GM21515 (cell line): ENCODE results near the gene TBXAS1.
"Not testable (repeated sequence)": the region's sequence is repeated elsewhere in the genome, so short reads cannot be mapped to it uniquely, and the experiment has no call there.

ENCODE experiments used
- ATAC-seq: cut with Tn5 transposase; IDR thresholded peaks from one replicate; pipeline ENCODE4 v1.9.1; 2021; ENCODE audit not compliant: unreplicated experiment

The TBXAS1 gene

DNA sequence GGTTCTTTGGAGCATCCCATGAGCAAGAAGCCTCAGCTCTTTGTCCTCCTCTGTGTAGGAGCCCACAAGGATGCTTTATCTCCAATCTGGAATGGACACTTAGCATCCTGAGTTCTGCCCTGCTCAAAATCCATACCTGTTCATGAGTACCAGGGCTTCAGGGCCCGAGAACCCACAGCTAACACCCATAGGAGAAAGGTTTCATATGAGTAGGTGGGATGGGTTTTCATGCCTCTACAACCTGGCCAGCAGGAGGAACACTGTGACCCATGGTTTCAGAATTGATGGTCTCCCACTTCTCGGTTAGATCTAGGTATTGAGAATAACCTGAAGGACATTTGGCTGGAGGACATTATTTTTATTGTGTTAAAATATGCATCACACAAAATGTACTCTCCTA, 57.8 kb downstream of the TBXAS1 start:
- no peak for ATAC-seq

DNA sequence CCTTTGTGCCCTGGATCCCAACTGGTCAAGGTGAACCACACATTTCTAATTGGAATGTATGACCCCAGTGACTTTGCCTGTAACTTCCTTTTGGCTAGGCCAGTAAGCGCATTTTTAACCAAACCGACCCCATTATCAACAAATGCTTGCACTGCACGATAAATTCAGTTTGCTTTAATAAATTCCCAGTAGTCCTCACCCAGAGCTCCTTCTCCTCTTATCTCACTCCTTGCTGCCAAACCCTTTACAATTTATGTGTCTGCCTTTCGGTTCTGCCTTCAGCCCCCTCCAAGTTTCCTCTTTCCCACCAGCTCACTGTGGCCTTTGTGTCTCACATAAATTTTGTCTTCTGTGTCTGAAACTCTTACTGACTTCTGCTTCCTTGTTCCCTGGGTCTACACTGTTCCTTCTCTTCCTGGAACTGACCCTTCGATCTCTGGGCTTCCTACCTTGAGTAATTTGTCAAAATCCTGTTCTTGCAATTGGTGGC, 59.0 kb downstream of the TBXAS1 start:
- no peak for ATAC-seq

DNA sequence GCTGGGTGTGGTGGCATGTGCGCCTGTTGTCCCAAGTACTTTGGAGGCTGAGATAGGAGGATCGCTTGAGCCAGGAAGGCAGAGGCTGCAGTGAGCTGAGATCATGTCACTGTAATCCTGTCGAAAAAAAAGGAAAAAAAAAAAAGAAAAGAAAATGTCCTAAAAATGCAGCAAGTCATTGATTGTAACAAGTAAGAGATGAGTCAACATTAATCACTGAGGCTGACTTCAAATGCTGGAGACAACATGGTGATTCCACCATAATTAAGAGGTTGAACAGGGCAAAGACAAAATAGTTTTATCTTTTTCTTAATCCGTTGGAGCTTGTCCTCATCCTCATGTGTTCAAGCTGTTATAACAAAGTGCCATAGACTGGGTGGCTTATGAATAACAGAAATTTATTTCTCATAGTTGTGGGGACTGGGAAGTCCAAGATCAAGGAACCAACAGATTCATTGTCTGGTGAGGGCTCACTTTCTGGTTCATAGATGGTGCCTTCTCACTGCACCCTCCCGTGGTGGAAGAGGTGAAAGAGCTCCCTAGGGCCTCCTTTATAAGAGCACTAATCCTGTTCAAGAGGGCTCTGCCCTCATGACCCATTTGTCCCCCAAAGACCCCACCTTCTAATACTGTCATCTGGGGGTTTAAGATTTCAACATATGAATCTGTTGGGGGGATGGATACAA, 60.3 kb downstream of the TBXAS1 start:
- ATAC-seq = no peak

GRCh38 chr7:139893461-139893860, 64.4 kb downstream of the TBXAS1 start:
- ATAC-seq = no peak

GRCh38 chr7:139893999-139894398, 64.9 kb downstream of the TBXAS1 start:
- ATAC-seq = no peak

- ATAC-seq = no peak
Measured at GRCh38 chr7:139895141-139895829, 66.2 kb downstream of the TBXAS1 start.

- ATAC-seq = no peak
Measured at GRCh38 chr7:139896288-139896687, 67.2 kb downstream of the TBXAS1 start.

DNA sequence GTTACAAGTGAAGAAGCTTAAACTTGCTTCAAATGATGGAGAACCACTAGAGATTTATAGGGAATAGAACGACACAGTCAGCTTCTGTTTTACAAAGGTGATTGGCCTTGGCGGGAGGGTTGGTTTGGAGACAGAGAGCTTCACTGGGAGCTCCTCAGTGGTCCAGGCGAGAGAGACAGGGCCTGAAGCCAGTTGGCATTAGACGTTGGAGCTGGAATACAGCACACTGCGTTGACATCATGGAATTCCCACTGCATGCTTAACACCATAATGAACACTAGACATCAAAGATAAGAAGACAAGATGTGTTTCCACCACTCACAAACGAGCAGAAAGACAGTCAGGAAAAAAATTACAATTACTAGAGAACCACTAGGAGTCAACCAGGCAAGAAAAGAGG, 67.8 kb downstream of the TBXAS1 start:
- ATAC-seq = no peak

DNA sequence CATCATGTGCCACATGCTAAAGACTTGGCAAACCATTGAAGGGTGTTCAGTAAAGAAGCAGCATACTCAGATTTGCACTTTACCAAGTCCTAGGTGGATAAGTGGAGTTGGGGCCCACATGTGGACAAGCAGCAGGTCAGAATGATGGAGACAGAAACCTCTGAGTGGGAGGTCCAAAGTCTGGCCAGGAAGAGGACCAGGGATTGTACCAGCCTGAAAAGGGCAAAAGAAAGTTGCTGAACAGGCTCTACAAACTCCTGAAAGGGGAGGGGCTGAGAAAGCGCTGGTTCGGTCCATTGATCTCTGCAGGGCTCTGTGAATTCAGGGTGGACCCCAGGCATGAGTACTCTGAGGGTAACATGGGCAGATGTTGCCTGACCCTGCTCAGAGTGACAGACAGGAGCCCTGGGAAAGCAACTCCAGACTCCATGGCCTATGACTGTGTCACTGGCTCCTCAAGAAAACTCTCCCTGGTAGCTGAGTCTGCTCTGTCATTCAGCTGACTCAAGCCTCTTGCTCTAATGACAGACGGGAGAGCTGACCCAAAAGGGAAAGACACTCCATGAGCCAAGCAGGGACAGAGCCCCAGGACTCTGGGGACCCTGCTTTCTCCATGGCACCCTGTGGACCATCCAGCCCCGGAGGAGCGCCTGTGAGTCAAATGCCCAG, 68.5 kb downstream of the TBXAS1 start:
- no peak for ATAC-seq

DNA sequence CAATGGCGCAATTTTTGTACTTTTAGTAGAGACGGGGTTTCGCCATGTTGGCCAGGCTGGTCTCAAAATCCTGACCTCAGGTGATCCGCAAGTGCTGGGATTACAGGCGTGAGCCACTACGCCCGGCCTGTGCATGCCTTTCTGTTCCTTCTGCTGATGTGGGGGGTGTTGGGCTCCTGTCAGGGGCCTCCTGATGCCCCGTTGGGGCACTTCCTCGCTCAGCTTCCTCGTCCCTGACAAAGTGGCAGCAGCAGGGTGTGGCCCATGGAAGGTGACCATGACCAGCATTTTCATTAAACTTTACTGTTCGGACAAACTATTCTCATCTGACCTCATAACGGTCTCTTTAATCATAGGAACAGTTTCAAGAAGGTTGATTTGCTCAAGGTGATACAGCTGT, 69.4 kb downstream of the TBXAS1 start:
- ATAC-seq = no peak

DNA sequence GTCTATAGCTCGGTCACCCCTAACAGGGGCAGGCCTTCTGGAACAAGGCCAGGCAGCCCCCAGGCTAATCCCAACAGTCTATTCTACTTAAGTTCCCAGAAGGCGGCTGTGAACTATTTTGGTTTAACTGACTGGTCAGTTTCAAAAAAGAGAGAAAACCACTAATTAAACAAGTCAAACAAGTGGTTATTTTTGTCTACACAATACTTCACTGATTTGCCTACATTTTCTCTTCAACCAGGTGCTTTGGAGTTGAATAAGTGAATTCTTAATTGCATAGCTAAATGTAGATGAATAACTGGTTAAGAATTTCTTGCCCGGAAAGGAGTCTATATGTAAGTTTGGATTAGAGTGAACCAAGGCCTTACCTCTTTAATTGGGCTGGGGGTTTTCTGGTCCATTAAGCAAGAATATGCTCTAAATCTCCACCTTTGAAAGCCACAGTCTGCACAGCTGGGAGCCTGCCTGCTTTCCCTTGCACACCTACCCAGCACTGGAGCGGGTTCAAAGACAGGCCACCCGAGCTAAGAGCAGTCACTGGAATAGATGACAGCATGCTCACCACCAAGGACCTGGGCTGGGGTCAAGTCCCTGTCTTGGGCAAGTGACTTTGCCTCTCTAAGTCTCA, 70.4 kb downstream of the TBXAS1 start:
- ATAC-seq = no peak

GRCh38 chr7:139900326-139900725, 71.3 kb downstream of the TBXAS1 start:
- ATAC-seq = no peak

GRCh38 chr7:139901056-139901795, 72.2 kb downstream of the TBXAS1 start:
- no peak for ATAC-seq

GRCh38 chr7:139901901-139902300, 72.8 kb downstream of the TBXAS1 start:
- ATAC-seq = no peak

- no peak for ATAC-seq
Measured at GRCh38 chr7:139902436-139903102, 73.5 kb downstream of the TBXAS1 start.

GRCh38 chr7:139903103-139903477, 74.0 kb downstream of the TBXAS1 start:
- not testable (repeated sequence) for ATAC-seq

DNA sequence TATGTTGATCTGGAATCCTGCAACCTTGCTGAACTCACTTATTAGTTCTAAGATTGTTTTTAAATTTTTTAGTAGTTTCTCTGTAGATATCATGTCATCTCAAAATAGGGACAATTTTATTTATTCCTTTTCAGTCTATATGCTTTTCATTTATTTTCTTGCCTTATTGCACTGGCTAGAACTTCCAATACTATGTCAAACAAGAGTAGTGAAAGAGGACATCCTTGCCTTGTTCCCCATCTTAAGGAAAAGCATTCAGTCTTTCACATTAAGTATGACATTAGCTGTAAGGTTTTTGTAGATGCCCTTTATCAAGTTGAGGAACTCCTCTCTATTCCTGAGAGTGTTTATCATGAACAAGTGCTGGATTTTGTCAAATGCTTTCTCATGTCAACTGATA, 77.8 kb downstream of the TBXAS1 start:
- no peak for ATAC-seq

GRCh38 chr7:139908792-139909191, 79.7 kb downstream of the TBXAS1 start:
- ATAC-seq = no peak

GRCh38 chr7:139909379-139910050, 80.5 kb downstream of the TBXAS1 start:
- ATAC-seq = no peak
